GM12878 (cell line): ENCODE results near the gene TACC2.

Experiments
- CTCF ChIP-seq, 3 experiments: IDR thresholded peaks in 2 of 3; conservative IDR thresholded peaks in 1 of 3; 2 replicates each; pipeline ENCODE4 v1.5.1; 2011; ENCODE audit warnings: low read depth in 3 of 3, low read length in 3 of 3, mild to moderate bottlenecking in 3 of 3, control low read depth in 2 of 3, moderate library complexity in 2 of 3, inconsistent platforms in 1 of 3, mixed read lengths in 1 of 3; ENCODE audit not compliant: control insufficient read depth in 2 of 3, insufficient read depth in 1 of 3; ENCODE audit errors: extremely low read depth in 1 of 3
- EZH2 ChIP-seq: IDR thresholded peaks from 2 replicates; pipeline ENCODE4 v1.6.1; 2012; ENCODE audit warnings: low read depth, mild to moderate bottlenecking, control low read depth, inconsistent platforms, low read length, borderline replicate concordance; ENCODE audit not compliant: control insufficient read depth
- MXI1 ChIP-seq: fragments of 150-350 bp; IDR thresholded peaks from 2 replicates; pipeline ENCODE4 v1.6.1; 2011; ENCODE audit warnings: low read depth, mild to moderate bottlenecking, inconsistent platforms, low read length, improper control_type of control experiment
- NBN ChIP-seq: fragments of 450-650 bp; IDR thresholded peaks from 2 replicates; pipeline ENCODE4 v1.6.1; 2016
- PKNOX1 ChIP-seq: fragments of 450-650 bp; IDR thresholded peaks from 2 replicates; pipeline ENCODE4 v1.6.1; 2016; ENCODE audit warnings: mild to moderate bottlenecking
- POLR2A ChIP-seq: IDR thresholded peaks from 2 replicates; pipeline ENCODE4 v1.6.1; 2011; ENCODE audit warnings: low read depth, mild to moderate bottlenecking, low read length
- PRDM15 ChIP-seq: fragments of 450-650 bp; formaldehyde crosslinking; IDR thresholded peaks from 2 replicates; pipeline ENCODE4 v1.4.0; 2020; ENCODE audit warnings: mild to moderate bottlenecking, moderate library complexity
- RB1 ChIP-seq: fragments of 450-650 bp; formaldehyde crosslinking; IDR thresholded peaks from 2 replicates; pipeline ENCODE4 v1.6.1; 2017; ENCODE audit warnings: mild to moderate bottlenecking, borderline replicate concordance
- REST ChIP-seq: IDR thresholded peaks from 2 replicates; pipeline ENCODE4 v1.6.1; 2012; ENCODE audit warnings: mild to moderate bottlenecking, low read depth, low read length
- SPI1 ChIP-seq: IDR thresholded peaks from 2 replicates; pipeline ENCODE4 v1.6.1; 2011; ENCODE audit warnings: low read depth, mild to moderate bottlenecking, low read length, moderate library complexity, borderline replicate concordance; ENCODE audit not compliant: insufficient read depth
- SUZ12 ChIP-seq: fragments of 200-600 bp; sonication (generic); IDR thresholded peaks from one replicate; pipeline ENCODE4 v1.6.1; 2018; ENCODE audit warnings: antibody characterized with exemption, mild to moderate bottlenecking; ENCODE audit not compliant: unreplicated experiment
- TAF1 ChIP-seq: IDR thresholded peaks from 2 replicates; pipeline ENCODE4 v1.6.1; 2011; ENCODE audit warnings: mild to moderate bottlenecking, low read depth, low read length, borderline replicate concordance
- YBX1 ChIP-seq: fragments of 450-650 bp; IDR thresholded peaks from 2 replicates; pipeline ENCODE4 v1.6.1; 2016; ENCODE audit warnings: antibody characterized with exemption
- ZNF207 ChIP-seq: fragments of 450-650 bp; IDR thresholded peaks from 2 replicates; pipeline ENCODE4 v1.6.1; 2014; ENCODE audit warnings: antibody characterized with exemption, mild to moderate bottlenecking, borderline replicate concordance

- TF ChIP-seq SPI1 (no peak), CTCF (IDR thresholded peaks at IDR 0.05 in 2 of 3, conservative IDR thresholded peaks at IDR 0.05 in 1 of 3; ENCODE audit: control insufficient read depth in 2 of 3, extremely low read depth in 1 of 3, insufficient read depth in 1 of 3, low read depth in 3 of 3, low read length in 3 of 3) (no peak), TAF1 (no peak), SUZ12 (no peak), PRDM15 (CRISPR knock-in tag) (no peak), MXI1 (no peak), EZH2 (no peak), NBN (no peak), PKNOX1 (no peak), POLR2A (no peak), RB1 (no peak), YBX1 (no peak), REST (no peak), ZNF207 (no peak)
These were observed 10.5 kb upstream of the TACC2 start for GRCh38 chr10:121978511-121978910.
